CD14-positive monocyte (primary cell): ENCODE data around the gene EPM2A. TPM values are rescaled to one million over a fixed set of nuclear protein-coding genes. Genes with fewer than 3 reads are reported as not detected.

ENCODE experiments used
- DNase-seq, 3 donors: peaks; one replicate each; pipeline ENCODE4 v3.0.0-alpha.2; 2011 to 2022
- H2AFZ ChIP-seq: 2 replicates; pipeline ENCODE4 v1.6.0; 2012; ENCODE audit warnings: mild to moderate bottlenecking, low read depth, low read length, inconsistent platforms; ENCODE audit not compliant: insufficient read depth, poor library complexity, severe bottlenecking
- H3K27ac ChIP-seq, 2 donors: 1 replicate in 1 of 2; 2 replicates in 1 of 2; pipeline ENCODE4 v1.5.1; 2012 to 2013; ENCODE audit warnings: low read length in 2 of 2, control low read depth in 1 of 2, inconsistent platforms in 1 of 2, low read depth in 1 of 2, mild to moderate bottlenecking in 1 of 2
- H3K27me3 ChIP-seq, 2 donors: one replicate each; pipeline versions ENCODE4 v1.6.0 to v1.6.1; 2011 to 2013; ENCODE audit warnings: low read length in 2 of 2; ENCODE audit not compliant: control insufficient read depth in 2 of 2, insufficient read depth in 2 of 2
- H3K36me3 ChIP-seq, 2 donors: replicated peaks in 1 of 2; 1 replicate in 1 of 2; 2 replicates in 1 of 2; pipeline versions ENCODE4 v1.5.1 to v1.6.1; 2012 to 2013; ENCODE audit warnings: low read length in 2 of 2, control low read depth in 1 of 2, inconsistent platforms in 1 of 2, mild to moderate bottlenecking in 1 of 2; ENCODE audit not compliant: insufficient read depth in 2 of 2, control insufficient read depth in 1 of 2
- H3K4me1 ChIP-seq, 2 donors: 1 replicate in 1 of 2; 2 replicates in 1 of 2; pipeline versions ENCODE4 v1.5.1 to v1.6.1; 2012 to 2013; ENCODE audit warnings: low read length in 2 of 2, control low read depth in 1 of 2, inconsistent platforms in 1 of 2, mild to moderate bottlenecking in 1 of 2, moderate library complexity in 1 of 2; ENCODE audit not compliant: insufficient read depth in 2 of 2, control insufficient read depth in 1 of 2
- H3K4me2 ChIP-seq: replicated peaks from 2 replicates; pipeline ENCODE3; 2012; ENCODE audit warnings: low read length, moderate library complexity, mild to moderate bottlenecking; ENCODE audit not compliant: poor library complexity, severe bottlenecking; ENCODE audit errors: extremely low read depth
- H3K4me3 ChIP-seq, 3 experiments: fragments of 200-600 bp in 1 of 3; sonication (generic) in 1 of 3; replicated peaks in 1 of 3; 1 replicate in 2 of 3; 2 replicates in 1 of 3; pipeline ENCODE4 v1.5.1; 2011 to 2013; ENCODE audit warnings: low read length in 3 of 3, mild to moderate bottlenecking in 3 of 3, control low read depth in 2 of 3, low read depth in 2 of 3, inconsistent platforms in 1 of 3, moderate library complexity in 1 of 3
- H3K79me2 ChIP-seq: 2 replicates; pipeline ENCODE4 v1.6.0; 2012; ENCODE audit warnings: mild to moderate bottlenecking, control low read depth, inconsistent platforms, low read length, moderate library complexity; ENCODE audit not compliant: insufficient read depth
- H3K9ac ChIP-seq: 2 replicates; pipeline ENCODE4 v1.6.0; 2017; ENCODE audit warnings: low read length, mild to moderate bottlenecking; ENCODE audit not compliant: insufficient read depth, poor library complexity, severe bottlenecking
- H3K9me3 ChIP-seq, 2 donors: replicated peaks in 1 of 2; 1 replicate in 1 of 2; 2 replicates in 1 of 2; pipeline versions ENCODE4 v1.5.1 to v1.6.1; 2012 to 2013; ENCODE audit warnings: low read length in 2 of 2, control low read depth in 1 of 2; ENCODE audit not compliant: control insufficient read depth in 1 of 2, insufficient read depth in 1 of 2
- H4K20me1 ChIP-seq: 2 replicates; pipeline ENCODE4 v1.6.0; 2012; ENCODE audit warnings: mild to moderate bottlenecking, low read length, control low read depth, moderate library complexity; ENCODE audit not compliant: insufficient read depth
- H3K27ac Mint-ChIP-seq, 7 donors: one replicate each; pipeline ENCODE4 v1.8.0; 2020; ENCODE audit warnings: mild to moderate bottlenecking in 7 of 7, mixed read lengths in 7 of 7, moderate library complexity in 6 of 7, inconsistent platforms in 2 of 7
- H3K27me3 Mint-ChIP-seq, 3 donors: one replicate each; pipeline ENCODE4 v1.8.0; 2021 to 2022; ENCODE audit warnings: low read depth in 3 of 3, mild to moderate bottlenecking in 3 of 3, mixed read lengths in 3 of 3, moderate library complexity in 3 of 3, inconsistent platforms in 1 of 3
- H3K36me3 Mint-ChIP-seq, 2 donors: one replicate each; pipeline ENCODE4 v1.8.0; 2020; ENCODE audit warnings: mixed read lengths in 2 of 2, inconsistent platforms in 1 of 2, mild to moderate bottlenecking in 1 of 2
- H3K4me1 Mint-ChIP-seq: one replicate; pipeline ENCODE4 v1.8.0; 2020; ENCODE audit warnings: mild to moderate bottlenecking, mixed read lengths
- H3K4me3 Mint-ChIP-seq, 2 donors: one replicate each; pipeline ENCODE4 v1.8.0; 2020; ENCODE audit warnings: mild to moderate bottlenecking in 2 of 2, mixed read lengths in 2 of 2, moderate library complexity in 1 of 2
- H3K9me3 Mint-ChIP-seq, 7 donors: one replicate each; pipeline ENCODE4 v1.8.0; 2020 to 2022; ENCODE audit warnings: mixed read lengths in 7 of 7, mild to moderate bottlenecking in 6 of 7, moderate library complexity in 6 of 7, inconsistent platforms in 2 of 7
- WGBS: methylation state at CpG from one replicate; pipeline ENCODE4 v1.1.5; 2013; ENCODE audit warnings: missing lambda C conversion rate; ENCODE audit not compliant: insufficient coverage; 5-methylcytosine and 5-hydroxymethylcytosine counted together
- intact Hi-C, 2 donors: fragments of 100-400 bp; cut with micrococcal nuclease; formaldehyde crosslinking; loops; one replicate each; pipeline versions ENCODE4 v1.15.0 to v1.15.1; 2023
- polyA minus RNA-seq: library from RNA; depleted of rRNA, polyadenylated mRNA; stranded (reverse); fragments of >200 nt; gene quantifications from 2 replicates; pipeline ENCODE4 v1.2.3, GENCODE V29; 2012
- polyA plus RNA-seq, 3 donors: library from polyadenylated mRNA; depleted of rRNA in 1 of 3; unstranded in 2 of 3; stranded (reverse) in 1 of 3; fragments of 300-500 nt in 2 of 3; fragments of >200 nt in 1 of 3; fragmentation: Illumina TruSeq in 2 of 3; gene quantifications; 1 replicate in 2 of 3; 2 replicates in 1 of 3; pipeline ENCODE4 v1.2.3, GENCODE V29; 2012 to 2021
- total RNA-seq, 12 experiments: library from RNA in 1 of 12; stranded (reverse) in 1 of 12; fragments of 120-200 nt in 1 of 12; gene quantifications; one replicate each; pipeline ENCODE4 v1.2.4 and lab custom pipeline; 2013 to 2026; ENCODE audit warnings: mixed read lengths in 6 of 12, inconsistent platforms in 1 of 12
- TF ChIP-seq, protein P1 (sequence below): fragments of 200-600 bp; IDR thresholded peaks from one replicate; pipeline ENCODE4 v1.8.0; 2022; ENCODE audit warnings: antibody characterized with exemption, mild to moderate bottlenecking

Gene EPM2A
- total RNA-seq (2013) = 5.1 TPM
- polyA plus RNA-seq (1 to 10 TPM; 2.5 to 4.1 (median 3.2) TPM), polyA minus RNA-seq (6.8 and 9.1 TPM in 2 replicates), total RNA-seq (lab: John Stamatoyannopoulos, UW) (1.9 to 9.8 (median 5.5) reads per million in 11 experiments)

DNA sequence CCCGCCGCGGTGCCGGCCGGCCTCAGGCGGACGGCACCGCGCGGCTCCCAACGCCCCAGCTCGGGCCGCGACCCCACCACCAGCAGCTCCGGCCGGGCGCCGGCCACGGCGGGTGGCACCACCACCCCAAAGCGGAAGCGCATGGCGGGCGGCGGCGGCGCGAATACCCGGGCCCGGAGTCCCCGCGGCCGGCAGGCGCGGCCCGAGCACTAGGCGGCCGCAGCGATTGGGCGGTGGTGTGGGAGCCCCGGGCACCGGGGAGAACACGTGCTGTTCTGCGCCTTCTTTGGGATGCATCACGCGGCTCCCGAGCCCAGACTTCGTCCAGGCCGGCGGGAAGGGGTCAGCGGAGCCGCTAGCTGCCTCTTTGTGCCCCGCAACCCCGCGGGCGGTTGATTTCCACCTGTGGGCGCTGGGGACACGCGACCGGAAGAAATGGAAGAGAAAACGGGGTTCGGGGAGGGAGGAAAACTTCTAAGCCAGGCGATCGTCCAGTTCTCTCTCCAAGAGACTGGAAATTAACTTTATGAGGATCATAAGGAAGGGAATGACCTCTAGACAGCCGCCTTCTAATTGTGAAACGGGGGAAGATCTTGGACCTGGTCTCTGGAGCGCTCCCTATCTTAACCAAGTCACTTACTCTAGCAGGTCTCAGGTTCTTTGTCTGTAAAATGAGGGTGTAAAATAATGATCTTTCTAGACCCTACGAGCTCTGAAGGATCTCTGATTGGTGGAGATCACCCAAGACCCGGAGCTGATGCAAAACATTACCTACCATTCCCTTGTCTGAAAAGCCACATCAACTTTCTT is at the start of gene EPM2A:
Gene EPM2A (minus strand): TSS at position 165 of the 810 bp plus-strand sequence. CDS start 22 bp downstream, at position 143.
- Histone ChIP-seq H3K9me3 (no peaks in the 10 kb centered on the region), H3K4me1 (peaks cover 16 to 35% of the 10 kb centered on the region in 2 donors), H3K27ac (peak within 1 kb of the TSS; percentile 91 to 92), H3K27me3 (no peaks in the 10 kb centered on the region), H3K9ac (peak within 1 kb of the TSS; percentile 77), H2AFZ (peak within 1 kb of the TSS; percentile 99), H4K20me1 (no peaks in the 10 kb centered on the region), H3K36me3 (no peaks in the 10 kb centered on the region), H3K4me3 (peak within 1 kb of the TSS; percentile 85 to 98 (median 89)), H3K4me2 (peak within 1 kb of the TSS; percentile 97), H3K79me2 (peaks cover 11% of the 10 kb centered on the region)
- Mint-ChIP-seq H3K9me3 (peaks cover 0 to 10% (median 5%) of the 10 kb centered on the region in 7 donors), H3K4me1 (peaks cover 36% of the 10 kb centered on the region), H3K27me3 (no peaks in the 10 kb centered on the region), H3K36me3 (no peaks in the 10 kb centered on the region), H3K4me3 (peak within 1 kb of the TSS; percentile 97 to 99), H3K27ac (peak within 1 kb of the TSS; percentile 91 to 97 (median 96))
- TF ChIP-seq, protein P1, sequence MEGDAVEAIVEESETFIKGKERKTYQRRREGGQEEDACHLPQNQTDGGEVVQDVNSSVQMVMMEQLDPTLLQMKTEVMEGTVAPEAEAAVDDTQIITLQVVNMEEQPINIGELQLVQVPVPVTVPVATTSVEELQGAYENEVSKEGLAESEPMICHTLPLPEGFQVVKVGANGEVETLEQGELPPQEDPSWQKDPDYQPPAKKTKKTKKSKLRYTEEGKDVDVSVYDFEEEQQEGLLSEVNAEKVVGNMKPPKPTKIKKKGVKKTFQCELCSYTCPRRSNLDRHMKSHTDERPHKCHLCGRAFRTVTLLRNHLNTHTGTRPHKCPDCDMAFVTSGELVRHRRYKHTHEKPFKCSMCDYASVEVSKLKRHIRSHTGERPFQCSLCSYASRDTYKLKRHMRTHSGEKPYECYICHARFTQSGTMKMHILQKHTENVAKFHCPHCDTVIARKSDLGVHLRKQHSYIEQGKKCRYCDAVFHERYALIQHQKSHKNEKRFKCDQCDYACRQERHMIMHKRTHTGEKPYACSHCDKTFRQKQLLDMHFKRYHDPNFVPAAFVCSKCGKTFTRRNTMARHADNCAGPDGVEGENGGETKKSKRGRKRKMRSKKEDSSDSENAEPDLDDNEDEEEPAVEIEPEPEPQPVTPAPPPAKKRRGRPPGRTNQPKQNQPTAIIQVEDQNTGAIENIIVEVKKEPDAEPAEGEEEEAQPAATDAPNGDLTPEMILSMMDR = no peak
- peak; percentile 61 to 77 (median 71) for DNase-seq
- WGBS = under 1% methylated on average over 57 of the region's 69 CpGs
- intact Hi-C loops = loop anchor here in 1 of 2 donors (10.0 kb wide), 1 partner anchor 79 kb away; the partner anchor contains the start of gene FBXO30

DNA sequence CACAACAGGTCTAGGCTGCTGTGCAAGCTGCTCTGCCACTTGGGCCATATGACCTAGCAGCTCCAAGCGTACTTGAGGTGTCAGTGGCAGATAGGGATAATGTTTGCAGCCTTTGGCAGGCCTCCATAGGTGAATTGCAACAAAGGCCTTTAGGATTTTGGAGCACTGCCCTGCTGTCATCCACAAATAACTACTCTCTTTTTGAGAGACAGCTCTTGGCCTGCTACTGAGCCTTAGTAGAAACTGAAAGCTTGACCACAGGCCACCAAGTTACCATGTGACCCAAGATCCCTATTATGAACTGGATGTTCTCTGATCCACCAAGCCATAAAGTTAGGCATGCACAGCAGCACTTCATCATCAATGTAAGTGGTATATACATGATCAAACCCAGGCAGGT is 49.4 kb upstream of the EPM2A start:
- no peaks in the 10 kb centered on the region for H3K27me3 ChIP-seq
- no peak overlapping the region for H3K4me3 ChIP-seq
- no peak overlapping the region for H3K27ac ChIP-seq
- H3K36me3 ChIP-seq = peaks cover 0 to 10% of the 10 kb centered on the region in 2 donors
- no peak overlapping the region for H2AFZ ChIP-seq
- no peaks in the 10 kb centered on the region for H3K4me1 ChIP-seq
- peaks cover 0 to 2% (median 0%) of the 10 kb centered on the region in 3 donors for H3K27me3 Mint-ChIP-seq
- no peak for DNase-seq
- H3K9me3 Mint-ChIP-seq = peaks cover 2 to 24% (median 11%) of the 10 kb centered on the region in 7 donors
- no peak overlapping the region for H3K4me3 Mint-ChIP-seq
- no peaks in the 10 kb centered on the region for H3K79me2 ChIP-seq
- WGBS = 100% methylated on average over 1 of the region's 1 CpG
- TF ChIP-seq, protein P1 = no peak
- H3K9ac ChIP-seq = no peak overlapping the region
- H3K36me3 Mint-ChIP-seq = peaks cover 7 to 13% of the 10 kb centered on the region in 2 donors
- intact Hi-C loops = no loop called here
- no peak overlapping the region for H3K4me2 ChIP-seq
- no peak overlapping the region for H3K27ac Mint-ChIP-seq
- no peaks in the 10 kb centered on the region for H4K20me1 ChIP-seq
- H3K9me3 ChIP-seq = peaks cover 0 to 5% of the 10 kb centered on the region in 2 donors
- no peaks in the 10 kb centered on the region for H3K4me1 Mint-ChIP-seq
